SK-N-SH (cell line): ENCODE measurements around the gene MRPS9.

ENCODE experiments used
- CTCF ChIP-seq: fragments of 200-600 bp; sonication (generic); IDR thresholded peaks from 2 replicates; pipeline ENCODE4 v1.6.1; 2017; ENCODE audit warnings: antibody characterized with exemption, mild to moderate bottlenecking, moderate library complexity
- EZH2phosphoT487 ChIP-seq: fragments of 200-600 bp; sonication (generic); IDR thresholded peaks from 2 replicates; pipeline ENCODE4 v1.6.1; 2017; ENCODE audit warnings: low read depth, mixed run types, mild to moderate bottlenecking, antibody characterized with exemption, moderate library complexity, borderline replicate concordance
- JUND ChIP-seq: IDR thresholded peaks from 2 replicates; pipeline ENCODE4 v1.4.0; 2012
- RAD21 ChIP-seq: IDR thresholded peaks from 2 replicates; pipeline ENCODE4 v1.6.1; 2012; ENCODE audit warnings: mild to moderate bottlenecking, low read length
- RFX5 ChIP-seq: IDR thresholded peaks from 2 replicates; pipeline ENCODE4 v1.6.1; 2012; ENCODE audit warnings: mild to moderate bottlenecking, improper control_type of control experiment, low read length
- USF1 ChIP-seq: IDR thresholded peaks from 2 replicates; pipeline ENCODE4 v1.4.0; 2012; ENCODE audit warnings: low read depth, borderline replicate concordance
- ZBTB33 ChIP-seq: IDR thresholded peaks from 2 replicates; pipeline ENCODE4 v1.4.0; 2012; ENCODE audit warnings: low read depth, borderline replicate concordance

- TF ChIP-seq RFX5 (no peak), JUND (no peak), CTCF (no peak), ZBTB33 (no peak), EZH2phosphoT487 (no peak), RAD21 (no peak), USF1 (no peak)
Measured at GRCh38 chr2:105129722-105130232, 91.9 kb downstream of the MRPS9 start.
